Measurements from ENCODE around the gene SEPTIN6.
A peak's percentile ranks its signal among the peaks of the same experiment; 100 is the strongest.
"Not testable (repeated sequence)": the region's sequence is repeated elsewhere in the genome, so short reads cannot be mapped to it uniquely, and the experiment has no call there.

The SEPTIN6 gene

DNA sequence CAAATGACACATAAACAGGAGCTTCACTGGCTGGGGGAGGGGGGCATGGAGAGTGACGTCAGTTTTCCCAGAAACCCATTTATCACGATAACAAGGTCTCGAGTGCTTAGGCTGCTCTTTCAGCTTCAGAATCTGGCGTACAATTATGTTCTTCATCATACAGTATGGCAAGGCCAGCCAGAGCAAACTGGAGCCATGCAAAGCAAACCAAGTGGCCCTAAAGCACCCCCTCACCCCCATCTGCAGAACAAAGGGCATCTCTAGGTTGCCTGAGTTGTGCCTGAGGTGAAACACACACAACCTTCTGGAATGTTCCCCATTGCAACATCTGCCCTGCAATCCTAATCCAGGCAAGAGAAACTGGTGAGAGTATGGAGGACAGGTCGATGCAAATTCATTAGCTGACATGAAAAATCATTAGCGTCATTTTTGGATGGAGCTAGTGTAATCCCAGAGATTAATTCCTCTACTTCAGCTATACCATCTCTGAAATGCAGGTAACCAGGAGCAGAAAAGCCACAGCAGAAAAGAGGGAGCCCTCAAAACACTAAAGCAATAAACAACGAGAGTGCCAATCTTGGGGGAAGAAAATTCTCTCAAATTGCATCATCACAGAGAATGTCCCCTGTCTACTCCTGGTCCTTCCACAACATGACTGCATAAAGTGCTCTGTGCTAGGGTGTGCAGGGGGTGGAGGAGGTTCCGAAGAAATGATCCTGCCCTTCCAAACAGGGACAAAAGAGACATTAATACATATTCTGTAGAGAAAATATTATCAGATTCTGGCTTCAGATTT is 1.8 kb downstream of the SEPTIN6 start:
- no peak for DNase-seq

DNA sequence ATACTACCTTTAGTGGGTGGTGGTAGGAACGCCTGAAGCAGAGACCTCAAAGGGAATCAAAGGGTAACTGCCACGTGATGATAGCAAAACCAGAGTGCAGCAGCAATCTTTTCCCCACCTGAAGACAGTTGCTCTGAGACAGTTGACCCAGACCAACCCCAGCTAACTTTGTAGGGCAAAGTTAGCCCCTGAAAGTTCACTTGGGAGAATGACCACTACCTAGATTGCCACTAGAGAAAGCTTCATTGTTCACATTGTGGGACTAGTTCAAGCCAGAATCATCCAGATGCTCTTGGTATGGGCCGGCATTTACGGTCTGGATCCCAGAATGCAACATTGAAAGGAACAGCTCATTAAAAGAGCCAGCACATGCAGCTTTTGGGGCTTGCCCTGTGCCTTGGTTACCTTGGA is 4.1 kb downstream of the SEPTIN6 start:
- DNase-seq: no peak

DNA sequence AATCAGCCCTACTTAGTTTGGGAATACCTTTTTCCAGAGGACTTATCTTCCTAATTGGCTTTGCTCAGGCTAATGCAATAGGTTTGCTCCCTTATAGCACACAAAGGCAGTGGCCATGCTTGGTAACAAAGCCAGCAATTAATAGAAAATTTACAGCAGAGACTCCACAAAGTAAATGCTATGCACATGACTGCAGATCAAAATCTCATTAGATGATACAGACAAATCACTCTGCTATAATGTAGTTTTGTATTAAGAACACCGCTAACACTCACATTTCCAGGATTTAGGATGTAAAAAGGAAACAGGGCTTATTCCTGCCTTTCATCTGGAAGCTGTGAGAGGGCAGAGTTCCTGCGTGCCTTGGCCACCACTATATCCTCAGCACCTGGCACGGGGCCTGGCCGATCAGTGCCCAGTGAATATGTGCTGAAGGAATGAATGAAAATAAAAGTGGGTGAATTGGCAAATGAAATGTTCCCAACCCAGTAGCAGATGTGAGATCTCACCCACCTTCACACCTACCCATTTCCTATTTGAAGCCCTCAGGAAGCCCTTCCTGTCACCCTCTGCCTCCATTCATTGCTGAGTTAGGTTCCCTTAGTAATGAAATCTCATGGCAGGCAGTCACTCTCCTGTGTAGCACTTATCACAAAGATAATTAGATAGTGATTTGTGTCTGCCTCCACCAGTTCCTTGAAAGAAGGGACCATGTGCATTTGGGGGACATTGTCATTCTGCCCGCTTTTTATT is 5.1 kb downstream of the SEPTIN6 start:
- DNase-seq: no peak

DNA sequence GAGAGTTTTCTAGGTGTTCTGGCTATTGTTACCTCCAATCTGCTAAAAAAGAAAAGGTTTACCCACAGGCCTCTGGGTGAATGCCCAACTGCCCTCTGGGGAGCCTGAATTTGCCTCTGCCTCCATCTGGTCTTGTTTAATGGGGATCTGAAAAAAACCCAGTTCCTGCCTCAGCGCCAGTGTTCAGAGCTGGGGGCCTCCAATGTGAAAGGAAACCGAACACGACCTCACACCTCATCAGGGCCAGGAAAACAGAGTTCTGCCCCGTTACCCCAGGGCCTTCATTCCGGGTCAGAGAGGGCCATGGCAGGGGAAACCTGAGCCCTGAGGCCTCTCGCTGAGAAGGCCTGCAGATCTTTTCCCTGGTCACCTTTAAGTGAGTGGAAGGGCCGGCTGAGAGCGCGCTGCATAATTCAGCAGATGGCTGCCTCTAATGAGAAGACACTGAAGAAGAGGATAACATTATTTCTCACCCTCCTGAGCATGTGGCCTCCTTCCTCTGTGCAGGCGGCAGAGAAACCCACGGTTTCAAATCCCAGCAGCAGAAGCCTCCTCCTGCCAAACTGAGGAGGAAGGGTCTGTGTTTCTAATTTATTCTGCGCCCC is 6.8 kb downstream of the SEPTIN6 start:
- peak in 1 of 2 experiments; percentile 29 for DNase-seq

DNA sequence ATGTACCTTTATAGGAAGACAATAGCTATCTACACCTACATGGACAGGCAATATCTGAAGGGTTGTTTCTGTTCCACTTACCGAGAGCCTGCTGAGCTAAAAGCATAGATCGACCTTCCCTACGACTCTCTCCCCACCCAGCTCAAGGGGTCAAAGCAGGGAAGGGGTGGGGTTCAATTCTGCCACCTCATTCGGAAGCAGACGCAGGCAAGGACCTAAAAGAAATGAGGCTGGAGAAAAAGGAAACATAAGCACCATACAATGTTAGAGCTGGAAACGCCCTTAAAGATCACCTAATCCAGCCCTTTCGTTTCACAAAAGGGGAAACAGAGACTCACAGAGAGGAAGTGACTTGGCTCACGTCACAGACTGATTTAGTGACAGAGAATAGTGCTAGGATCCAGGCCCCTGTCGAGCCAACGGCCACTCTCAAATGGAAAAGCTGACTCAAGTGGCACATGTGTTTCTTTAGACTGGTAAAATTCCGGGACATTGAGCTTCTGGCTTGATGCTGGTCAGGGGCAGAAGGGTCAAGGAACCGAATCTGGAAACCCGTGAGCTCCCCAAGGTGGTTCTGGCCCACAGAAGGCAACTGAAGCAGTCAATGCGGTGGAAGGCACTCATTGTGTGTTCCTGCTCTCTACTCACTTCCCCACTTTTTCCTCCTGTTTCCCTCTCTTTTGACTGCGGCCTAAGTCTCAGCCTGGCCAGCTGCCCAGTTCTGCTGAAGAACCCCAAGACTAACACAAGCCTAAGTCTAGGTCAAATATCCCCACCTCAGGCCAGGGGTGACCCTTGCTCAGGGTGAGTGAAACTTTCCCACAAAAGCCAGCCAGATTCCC is 7.5 kb downstream of the SEPTIN6 start:
- DNase-seq: no peak

DNA sequence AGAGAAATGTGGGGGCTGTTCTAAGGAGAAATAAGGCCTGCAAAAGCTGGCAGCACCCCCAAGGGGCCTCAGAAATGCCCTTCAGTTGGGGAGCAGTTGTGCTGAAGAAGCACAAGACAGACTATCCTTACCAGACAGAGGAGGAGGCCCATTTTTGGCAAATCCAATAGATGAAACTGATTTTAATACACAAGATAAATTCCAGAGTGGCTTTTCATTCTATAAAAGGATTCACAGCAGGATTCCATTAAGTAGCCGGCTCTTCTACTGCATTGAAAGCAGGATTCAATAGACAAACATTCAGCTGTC is 8.1 kb downstream of the SEPTIN6 start:
- DNase-seq: no peak

DNA sequence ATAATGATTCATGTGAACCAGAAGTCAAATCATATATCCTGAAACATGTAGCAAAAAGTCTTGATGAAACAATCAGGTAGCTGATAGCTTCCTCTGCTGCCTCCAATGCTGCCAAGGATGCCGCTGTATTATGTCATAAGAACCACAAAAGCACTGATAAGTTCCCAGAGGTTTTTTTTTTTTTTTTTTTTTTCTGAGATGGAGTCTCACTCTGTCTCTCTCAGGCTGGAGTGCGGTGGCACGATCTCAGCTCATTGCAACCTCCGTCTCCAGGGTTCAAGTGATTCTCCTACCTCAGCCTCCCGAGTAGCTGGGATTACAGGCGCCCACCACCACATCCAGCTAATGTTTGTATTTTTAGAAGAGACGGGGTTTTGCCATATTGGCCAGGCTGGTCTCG is 8.7 kb downstream of the SEPTIN6 start:
- DNase-seq: not testable (repeated sequence)

DNA sequence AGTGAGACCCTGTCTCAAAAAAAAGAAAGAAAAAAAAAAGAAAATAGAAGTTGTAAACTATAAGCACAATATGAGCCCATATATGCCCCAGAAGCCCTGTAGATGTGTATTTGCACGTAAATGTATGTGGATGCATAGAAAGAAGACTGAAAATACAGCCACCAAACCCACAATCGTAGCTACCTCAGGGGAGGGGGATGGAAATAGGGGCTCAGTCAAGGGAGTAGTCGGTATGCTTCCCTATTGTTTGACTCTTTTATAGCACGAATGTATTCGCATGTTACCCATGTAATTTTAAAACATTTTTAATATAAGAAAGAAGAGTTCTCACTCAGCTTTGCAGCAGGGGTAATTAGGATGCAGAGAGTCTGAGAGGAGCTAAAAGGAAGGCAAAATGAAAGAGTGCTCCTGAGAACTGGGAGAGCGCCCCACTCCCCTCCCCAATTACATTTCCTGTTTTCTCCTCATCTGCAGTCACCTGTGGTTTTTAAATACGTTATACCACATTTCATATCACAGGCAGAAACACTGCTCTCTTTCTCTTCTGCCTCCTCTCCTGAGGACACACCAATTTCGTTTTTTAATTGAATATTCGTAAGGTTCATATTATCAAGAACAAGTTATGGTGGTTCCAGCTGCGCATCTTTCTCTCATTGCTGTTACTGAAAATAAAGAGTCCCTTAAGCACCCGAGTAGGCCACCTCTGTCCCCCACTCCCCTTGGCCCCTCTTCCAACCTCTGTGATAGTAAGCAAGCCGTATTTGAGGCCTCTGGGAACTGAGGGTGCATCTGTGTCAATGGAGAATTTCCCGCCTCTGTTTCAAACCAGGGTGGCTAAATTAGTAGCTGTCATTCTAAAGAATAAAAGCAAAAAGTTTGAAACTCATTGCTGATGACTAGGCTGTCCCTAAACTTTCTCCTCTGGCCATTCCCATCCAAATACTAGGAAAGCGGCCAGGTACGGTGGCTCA is 10.7 kb downstream of the SEPTIN6 start:
- no peak for DNase-seq

DNA sequence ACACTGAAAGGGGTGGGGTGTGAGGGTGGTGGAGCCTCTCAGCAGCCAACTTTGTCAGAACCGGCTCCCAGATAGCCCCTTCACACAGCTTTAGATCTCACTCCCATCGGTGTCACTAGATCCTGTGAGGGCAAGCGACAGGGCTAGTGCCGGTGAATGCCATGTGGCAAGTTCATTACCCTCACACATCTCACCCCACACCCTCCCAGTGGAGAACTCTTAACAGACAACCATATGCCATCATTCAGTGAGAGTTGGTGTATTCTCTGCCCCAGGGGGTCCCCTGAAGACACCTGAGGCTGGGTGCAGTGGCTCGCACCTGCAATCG is 15.3 kb downstream of the SEPTIN6 start:
- DNase-seq: no peak

DNA sequence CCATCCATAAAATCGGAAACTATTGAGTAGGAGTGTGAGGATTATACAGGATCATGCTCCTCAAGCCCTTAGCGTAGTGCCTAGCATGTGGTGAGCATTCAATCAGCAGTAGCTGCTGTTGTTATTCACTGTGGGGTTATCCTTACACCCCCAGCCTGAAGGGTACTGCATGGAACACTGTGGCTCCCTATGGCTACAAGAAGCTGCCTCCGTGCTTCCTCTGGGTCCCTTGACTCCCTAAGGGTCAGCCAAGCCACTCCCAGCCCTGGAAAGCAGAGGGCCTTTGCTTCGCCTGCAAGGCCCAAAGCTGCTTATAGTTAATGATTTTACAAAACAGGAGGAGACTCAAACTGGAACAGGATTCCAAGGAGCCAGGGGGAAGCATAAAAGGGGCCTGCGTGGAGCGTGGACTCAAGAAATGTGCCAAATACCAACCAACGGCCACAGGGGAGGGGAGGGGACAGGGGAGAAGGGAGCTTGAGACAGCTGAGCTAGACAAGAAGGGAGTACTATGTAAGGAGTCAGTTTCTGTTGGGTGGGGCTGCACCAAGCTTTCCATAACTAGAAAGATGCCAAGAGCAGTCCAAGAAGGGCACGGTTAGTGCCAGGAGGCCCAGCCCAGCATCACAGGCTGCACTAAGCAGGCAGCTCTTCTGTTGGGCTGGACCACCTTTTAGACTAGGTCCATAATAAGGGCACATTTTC is 15.9 kb downstream of the SEPTIN6 start:
- DNase-seq: no peak

DNA sequence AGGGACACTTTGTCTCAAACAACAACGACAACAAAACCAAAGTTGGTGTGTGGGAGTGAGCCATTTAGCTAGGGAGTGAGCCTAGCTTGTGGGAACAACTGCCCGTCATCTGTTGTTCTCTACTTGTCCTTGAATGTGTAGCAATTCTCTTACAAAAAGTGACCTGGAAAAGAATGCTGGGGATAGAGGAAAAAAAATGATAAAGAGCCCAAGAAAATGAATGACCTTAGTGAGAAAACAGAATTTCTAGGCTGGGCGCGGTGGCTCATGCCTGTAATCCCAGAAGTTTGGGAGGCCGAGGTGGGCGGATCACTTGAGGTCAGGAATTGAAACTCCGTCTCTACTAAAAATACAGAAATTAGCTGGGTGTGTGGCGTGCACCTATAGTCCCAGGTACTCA is 19.6 kb downstream of the SEPTIN6 start:
- no peak for DNase-seq

DNA sequence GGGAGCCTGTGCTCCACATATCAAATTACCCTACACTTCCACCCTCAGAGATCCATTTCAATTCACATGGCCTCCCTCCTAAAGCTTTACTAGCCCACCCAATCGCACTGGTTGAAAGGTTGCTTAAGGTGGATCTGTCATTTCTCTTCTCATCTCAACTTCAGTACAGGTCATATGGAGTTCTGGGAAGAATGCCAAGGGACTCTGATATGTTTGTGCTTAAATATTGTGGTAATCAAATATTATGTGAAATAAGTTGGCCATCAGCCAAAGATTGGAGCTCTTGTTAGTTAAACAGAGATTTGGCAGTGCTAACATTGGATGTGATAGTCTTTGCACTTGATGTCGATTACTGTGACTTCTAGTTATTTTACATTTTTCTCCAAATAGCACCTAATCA is 20.5 kb downstream of the SEPTIN6 start:
- DNase-seq: peak; percentile 21 to 58

DNA sequence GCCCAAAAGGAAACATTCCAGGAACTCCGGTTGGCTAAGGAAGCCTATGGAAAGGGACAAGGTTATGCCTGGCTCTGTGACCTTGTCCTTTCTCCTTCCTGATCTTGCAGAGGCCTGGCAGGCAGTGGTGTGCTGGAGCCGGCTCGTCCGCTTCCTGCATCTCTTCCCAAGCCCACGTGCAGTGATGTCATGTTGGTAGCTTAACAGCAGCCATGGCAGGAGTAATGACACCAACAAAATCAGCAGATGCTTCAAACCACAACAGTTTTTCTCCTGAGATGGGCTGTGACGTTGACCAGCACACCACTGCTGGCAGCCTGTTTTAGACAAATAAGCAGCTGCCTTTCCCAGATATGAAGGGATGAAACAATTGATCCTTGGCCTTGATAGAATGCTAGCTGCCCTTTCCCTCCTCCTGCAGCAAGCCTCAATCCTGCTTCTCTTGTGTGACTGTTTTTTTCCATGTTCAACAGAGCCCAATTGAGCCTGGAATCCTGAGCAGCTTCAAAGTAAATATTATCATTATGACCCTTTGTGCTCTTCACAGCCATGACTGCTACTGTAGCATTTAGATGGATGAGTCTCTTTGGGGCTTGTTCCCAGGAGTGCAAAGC is 23.4 kb downstream of the SEPTIN6 start:
- no peak for DNase-seq

DNA sequence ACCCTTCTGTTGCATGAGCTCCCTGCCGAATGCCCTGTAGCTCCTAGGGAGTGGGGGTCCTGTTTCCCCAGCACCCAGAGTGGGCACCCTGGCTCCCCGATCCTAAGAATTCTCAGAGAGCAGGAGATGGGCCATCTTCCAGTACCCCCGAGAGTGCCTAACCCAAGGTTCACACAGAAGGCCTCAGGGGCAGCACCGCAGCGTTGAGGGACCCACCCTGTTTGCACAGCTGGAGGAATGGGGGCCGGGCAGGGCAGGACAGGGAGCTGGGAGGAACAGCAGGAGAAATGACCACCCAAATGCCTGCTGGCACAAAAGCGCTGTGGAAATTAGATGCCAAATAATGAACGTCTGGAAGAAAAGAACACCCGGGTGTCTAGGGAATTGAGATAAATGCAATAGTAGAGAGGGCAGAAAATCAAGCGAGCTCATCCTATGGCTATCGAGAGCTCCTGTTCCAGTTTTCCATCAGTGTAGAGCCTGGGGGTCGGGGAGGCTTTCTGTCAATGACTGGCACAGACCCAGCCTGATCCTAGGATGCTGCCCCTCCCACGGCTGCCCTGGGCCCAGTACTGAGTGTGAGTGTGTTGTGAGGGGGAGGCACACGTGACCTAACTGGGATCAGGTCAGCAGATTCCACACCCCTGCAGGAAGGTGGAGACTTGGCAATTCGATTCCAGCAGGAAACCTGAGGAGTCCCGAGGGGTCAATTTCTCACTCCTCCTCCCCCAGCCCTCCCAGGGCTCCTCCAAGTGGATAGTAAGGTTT is 25.7 kb downstream of the SEPTIN6 start:
- no peak for DNase-seq

DNA sequence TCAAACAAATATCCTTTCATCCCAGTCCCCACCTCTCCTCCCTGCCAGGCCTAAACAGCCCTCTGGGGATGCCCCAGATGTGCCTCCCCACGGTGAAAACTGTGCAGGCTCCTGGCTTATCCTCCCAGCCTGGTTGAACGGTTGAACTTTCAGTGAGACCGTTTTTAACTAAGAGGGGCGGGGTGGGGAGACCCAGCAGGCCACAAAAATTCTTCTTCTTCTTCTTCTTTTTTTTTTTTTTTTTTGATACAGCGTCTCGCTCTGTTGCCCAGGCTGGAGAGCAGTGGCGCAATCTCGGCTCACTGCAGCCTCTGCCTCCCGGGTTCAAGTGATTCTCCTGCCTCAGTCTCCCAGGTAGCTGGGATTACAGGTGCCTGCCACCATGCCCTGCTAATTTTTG is 28.1 kb downstream of the SEPTIN6 start:
- not testable (repeated sequence) for DNase-seq

DNA sequence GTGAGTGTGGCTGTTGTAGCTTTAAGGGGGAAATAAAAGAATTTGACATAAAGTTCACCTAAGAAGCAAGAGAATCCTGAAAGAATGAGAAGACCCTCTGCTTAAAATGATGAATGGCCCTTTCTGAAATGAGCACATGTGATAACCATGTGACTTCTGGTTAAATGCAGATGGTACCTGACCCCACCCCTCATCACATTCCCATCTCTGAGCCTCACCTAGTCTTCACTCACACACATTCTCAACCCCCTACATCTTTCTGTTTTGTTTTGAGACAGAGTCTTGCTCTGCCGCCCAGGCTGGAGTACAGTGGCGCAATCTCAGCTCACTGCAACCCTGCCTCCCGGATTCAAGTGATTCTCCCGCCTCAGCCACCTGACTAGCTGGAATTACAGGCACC is 31.5 kb downstream of the SEPTIN6 start:
- no peak for DNase-seq

DNA sequence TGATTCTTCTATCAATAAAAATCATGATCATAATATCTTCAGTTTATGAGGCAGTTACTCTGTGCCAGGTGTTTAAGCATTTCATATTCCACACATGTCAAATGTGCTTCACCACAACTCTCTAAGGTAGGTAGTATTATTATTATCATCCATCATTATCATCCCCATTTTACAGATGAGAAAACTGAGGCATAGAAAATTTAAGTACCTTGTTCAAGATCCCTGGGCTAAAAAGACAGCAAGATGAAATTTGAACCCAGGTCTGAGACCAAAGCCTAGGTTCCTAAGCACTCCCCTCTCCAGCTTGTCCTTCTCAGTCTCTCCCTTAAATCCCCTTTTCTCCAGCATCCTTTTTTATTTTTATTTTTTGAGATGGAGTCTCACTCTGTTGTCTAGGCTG is 33.4 kb downstream of the SEPTIN6 start:
- DNase-seq: no peak

DNA sequence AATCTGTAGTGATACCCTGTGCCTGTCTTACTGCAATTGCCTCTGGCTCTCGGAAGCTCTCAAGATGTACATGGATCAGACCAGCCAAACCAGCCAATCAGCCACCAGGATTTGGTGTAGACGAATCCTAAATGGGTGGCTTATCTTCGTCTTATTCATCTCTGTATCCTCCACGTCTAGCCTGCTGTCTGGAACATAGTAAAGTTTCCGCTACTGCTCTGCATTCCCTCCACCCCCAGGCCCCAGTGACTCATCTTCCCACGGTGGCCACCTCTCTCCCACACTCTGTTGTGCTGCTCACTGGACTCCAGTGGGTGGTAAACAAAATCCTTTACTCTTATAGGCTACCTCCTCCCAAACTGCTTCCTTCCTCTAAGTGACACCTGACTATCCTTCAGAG is 37.8 kb downstream of the SEPTIN6 start:
- DNase-seq: no peak

DNA sequence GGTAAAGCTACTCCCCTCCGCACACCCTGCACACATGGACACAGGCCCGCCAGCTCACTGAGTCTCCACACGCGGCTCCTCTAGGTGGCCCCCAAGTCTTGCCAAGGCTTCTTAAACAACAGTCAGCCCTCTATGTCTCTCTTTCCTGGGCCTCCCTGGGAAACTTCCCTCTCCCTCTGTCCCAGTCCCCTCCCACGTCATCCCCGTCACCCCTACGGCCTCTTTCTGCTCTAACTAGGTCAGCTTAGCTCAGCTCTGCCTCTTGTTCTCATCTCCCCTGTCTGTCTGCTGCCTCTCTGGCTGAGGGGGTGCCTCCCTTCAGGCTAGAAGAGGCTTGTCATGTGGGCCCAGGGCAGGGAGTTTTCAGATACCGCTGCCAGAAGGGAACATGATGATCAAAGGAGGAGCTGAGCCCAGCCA is 38.8 kb downstream of the SEPTIN6 start:
- no peak for DNase-seq

DNA sequence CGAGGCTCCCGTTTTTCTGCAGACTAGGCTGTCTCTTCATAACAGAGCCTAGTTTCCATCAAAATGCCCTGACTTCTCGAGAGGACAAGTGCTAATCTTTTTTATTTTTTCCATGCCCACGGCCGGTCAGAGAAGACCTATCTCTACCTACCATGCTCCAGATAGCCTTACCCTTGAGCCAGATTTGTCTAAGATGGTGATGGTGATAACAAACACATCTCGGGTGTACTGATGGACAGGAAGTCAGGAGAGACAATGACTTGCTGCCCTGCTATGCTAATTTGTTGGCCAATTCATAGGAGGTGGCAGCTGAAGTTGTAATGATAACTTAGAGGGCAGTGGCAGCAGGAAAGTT is 44.6 kb downstream of the SEPTIN6 start:
- no peak for DNase-seq
